Stimulated activated CD8-positive, alpha-beta memory T cell treated with anti-CD3 and anti-CD28 coated beads, Interleukin-15, amount 100 ng/mL, for 48 hours (primary cell): ENCODE data around the gene NDUFAF3.

Experiments
- DNase-seq, 2 donors: peaks; one replicate each; pipeline ENCODE4 v3.0.0-alpha.2; 2020; ENCODE audit warnings: low read depth in 2 of 2

NDUFAF3 gene

DNA sequence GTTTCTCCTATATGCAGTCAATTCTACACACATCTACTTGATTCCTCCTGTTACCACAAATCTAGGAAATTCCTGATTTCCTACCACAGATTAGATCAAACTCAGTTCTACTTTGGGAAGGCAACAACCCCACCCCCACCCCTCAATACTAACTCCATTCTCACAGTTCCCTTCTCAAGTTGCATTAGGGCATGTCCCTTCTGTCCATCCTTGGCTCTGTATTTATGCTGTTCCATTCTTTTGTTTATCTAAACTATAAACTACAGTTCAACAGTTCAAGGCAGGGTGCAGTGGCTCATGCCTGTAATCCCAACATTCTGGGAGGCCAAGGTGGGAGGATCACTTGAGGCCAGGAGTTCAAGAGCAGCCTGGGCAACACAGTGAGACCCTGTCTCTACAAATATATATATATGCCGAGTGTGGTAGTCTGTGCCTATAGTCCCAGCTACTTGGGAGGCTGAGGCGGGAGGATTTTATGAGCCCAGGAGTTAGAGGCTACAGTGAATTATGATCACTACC is 32.5 kb downstream of the NDUFAF3 start:
- DNase-seq = no peak

DNA sequence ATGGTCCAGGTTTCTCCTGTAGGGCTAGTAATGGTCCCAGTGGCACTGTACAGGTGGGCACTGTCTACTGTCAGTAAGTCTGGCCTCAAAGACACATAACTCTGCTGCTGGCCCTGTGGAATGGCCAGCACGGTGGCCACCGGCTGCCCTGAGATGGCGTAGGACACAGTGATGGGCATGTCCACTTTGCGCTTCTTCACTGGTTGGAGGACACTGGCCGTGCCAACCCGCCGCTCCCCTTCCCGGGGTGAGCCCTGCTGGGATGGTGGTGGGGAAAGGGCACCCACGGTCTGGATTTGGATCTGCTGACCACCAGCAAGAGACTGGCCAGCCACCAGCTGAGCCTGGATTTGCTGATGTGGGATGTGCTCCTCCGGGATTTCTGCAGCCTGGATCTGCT is 35.3 kb downstream of the NDUFAF3 start:
- DNase-seq = no peak

GRCh38 chr3:49058011-49058410 is 36.1 kb downstream of the NDUFAF3 start:
- DNase-seq = no peak
